ENCODE measurements around the gene ST6GALNAC1.

GRCh38 chr17:76671123-76671911, 27.8 kb upstream of the ST6GALNAC1 start:
- TF ChIP-seq CTCF (IDR thresholded peaks at IDR 0.05; ENCODE audit: insufficient read depth, low read length, poor library complexity, severe bottlenecking) (no peak), EZH2phosphoT487 (conservative IDR thresholded peaks at IDR 0.05; ENCODE audit: low read length) (no peak)
